NCI-H69 (cell line): Measurements from ENCODE around the gene SLC39A7.

ENCODE experiments used
- DNase-seq: peaks from one replicate; lab custom pipeline; 2025; lab: John Stamatoyannopoulos, UW

The SLC39A7 gene

GRCh38 chr6:33236852-33237251 is 36.2 kb downstream of the SLC39A7 start:
- DNase-seq: no peak

GRCh38 chr6:33237741-33238140 is 37.1 kb downstream of the SLC39A7 start:
- no peak for DNase-seq

GRCh38 chr6:33241968-33242367 is 41.3 kb downstream of the SLC39A7 start:
- DNase-seq: no peak

- no peak for DNase-seq
These were observed 42.8 kb downstream of the SLC39A7 start for GRCh38 chr6:33243476-33243875.

GRCh38 chr6:33247977-33248642 is 47.4 kb downstream of the SLC39A7 start:
- DNase-seq: peak; percentile 90

- peak; percentile 76 for DNase-seq
These were observed 47.9 kb downstream of the SLC39A7 start for GRCh38 chr6:33248643-33248931.

GRCh38 chr6:33248932-33249731 is 48.5 kb downstream of the SLC39A7 start:
- peak; percentile 100 for DNase-seq

- DNase-seq: no peak
These were observed 49.3 kb downstream of the SLC39A7 start for GRCh38 chr6:33249732-33250630.

GRCh38 chr6:33250731-33251130 is 50.1 kb downstream of the SLC39A7 start:
- DNase-seq: no peak

- no peak for DNase-seq
These were observed 50.8 kb downstream of the SLC39A7 start for GRCh38 chr6:33251395-33252012.

- no peak for DNase-seq
These were observed 52.1 kb downstream of the SLC39A7 start for GRCh38 chr6:33252759-33253158.
